Uterus (tissue), 4 donors: ENCODE results near the gene SUFU. TPM values are rescaled to one million over a fixed set of nuclear protein-coding genes. Genes with fewer than 3 reads are reported as not detected.

Source experiments
- DNase-seq, 2 donors: peaks; one replicate each; pipeline ENCODE4 v3.0.0-alpha.2; 2019 to 2020
- H3K27ac ChIP-seq, 2 donors: fragments of 200-600 bp; sonication (generic); 1 replicate in 1 of 2; 2 replicates in 1 of 2; pipeline ENCODE4 v1.5.1; 2016 to 2018
- H3K27me3 ChIP-seq, 2 donors: fragments of 200-600 bp; sonication (generic); one replicate each; pipeline ENCODE4 v1.5.1; 2018 to 2019; ENCODE audit warnings: control low read depth in 1 of 2
- H3K36me3 ChIP-seq, 2 donors: fragments of 200-600 bp; sonication (generic); one replicate each; pipeline ENCODE4 v1.5.1; 2019; ENCODE audit warnings: control low read depth in 1 of 2
- H3K4me1 ChIP-seq, 2 donors: fragments of 200-600 bp; sonication (generic); one replicate each; pipeline ENCODE4 v1.5.1; 2018 to 2019; ENCODE audit warnings: control low read depth in 1 of 2
- H3K4me3 ChIP-seq, 2 donors: fragments of 200-600 bp; sonication (generic); 1 replicate in 1 of 2; 2 replicates in 1 of 2; pipeline ENCODE4 v1.5.1; 2018 to 2019; ENCODE audit warnings: mild to moderate bottlenecking in 1 of 2
- H3K9me3 ChIP-seq, 2 donors: fragments of 200-600 bp; sonication (generic); one replicate each; pipeline ENCODE4 v1.5.1; 2019; ENCODE audit warnings: control low read depth in 1 of 2
- POLR2A ChIP-seq, 2 donors: fragments of 450-650 bp; IDR thresholded peaks; one replicate each; pipeline ENCODE4 v1.6.1; 2016; ENCODE audit warnings: antibody characterized with exemption in 2 of 2, mild to moderate bottlenecking in 1 of 2, moderate library complexity in 1 of 2
- intact Hi-C: fragments of 100-400 bp; cut with DNase I; formaldehyde crosslinking; loops from one replicate; pipeline ENCODE4 v1.15.1; 2023; ENCODE audit warnings: low total_unique reads
- total RNA-seq, 4 donors: library from RNA; depleted of rRNA in 3 of 4; stranded (reverse); fragments of >200 nt in 3 of 4; gene quantifications; one replicate each; pipeline versions ENCODE4 v1.1.0 to v1.2.4, GENCODE V29; 2014 to 2023
- TF ChIP-seq, protein P1 (sequence below), 4 experiments: fragments of 200-600 bp in 2 of 4; fragments of 450-650 bp in 2 of 4; sonication (generic) in 2 of 4; IDR thresholded peaks; one replicate each; pipeline ENCODE4 v1.5.1; 2016 to 2019; ENCODE audit warnings: antibody characterized with exemption in 4 of 4, mild to moderate bottlenecking in 2 of 4, moderate library complexity in 1 of 4
- donor health status: DM: yes; HTN: yes; CAD: no.

SUFU gene
- total RNA-seq, 4 donors from 2014 or later, result 2.8 to 20.7 (median 12.3) TPM

- H3K4me3 ChIP-seq, result peak overlapping the region; percentile 51 to 52
- peak overlapping the region in 1 of 2 donors; percentile 9 for H3K27ac ChIP-seq
Observed at GRCh38 chr10:102460836-102461186, 43.0 kb upstream of the SUFU start.

DNA sequence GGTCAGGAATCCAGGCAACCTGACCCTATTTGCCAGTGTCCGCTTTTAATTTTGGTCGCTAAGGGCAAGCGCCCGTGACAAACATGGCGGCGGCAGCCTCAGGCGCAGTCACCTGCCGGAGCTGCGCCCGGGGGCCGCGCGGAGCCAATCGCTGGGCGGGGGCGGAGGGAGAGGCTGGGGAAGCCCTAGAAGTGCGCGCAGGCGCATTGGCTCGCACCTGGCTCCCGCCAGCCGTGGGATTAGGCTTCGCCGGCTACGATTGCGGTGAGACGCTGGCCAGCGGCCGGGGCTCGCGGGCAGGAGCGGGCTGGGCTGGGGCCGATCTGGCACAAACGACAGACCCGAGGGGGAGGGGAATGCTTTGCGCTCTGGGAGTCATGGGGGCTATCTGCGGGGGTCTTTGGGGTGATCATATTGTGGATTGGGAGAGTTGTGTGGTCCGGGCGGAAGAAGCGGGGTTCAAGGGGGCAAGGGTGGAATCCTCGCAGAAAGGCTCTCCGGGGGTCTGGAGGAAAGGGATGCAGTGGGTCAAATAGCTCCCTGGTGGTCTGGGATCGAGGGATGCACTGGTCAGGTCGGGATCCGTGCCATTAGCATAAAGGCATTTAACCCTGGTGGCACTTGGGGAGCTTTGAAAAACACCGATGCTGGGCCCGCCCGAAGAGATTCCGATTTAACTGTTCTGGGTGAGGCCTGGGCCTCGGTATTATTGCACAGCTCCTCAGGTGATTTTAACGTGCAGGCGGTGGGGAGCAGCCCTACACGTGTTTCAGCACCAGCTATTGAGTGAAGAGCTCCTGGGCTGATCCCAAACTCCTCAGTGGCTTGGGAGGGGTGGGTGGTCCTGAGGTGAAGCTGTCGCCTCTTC lies 42.4 kb upstream of the SUFU start:
- DNase-seq, result peak; percentile 85 to 91
- TF ChIP-seq, protein P1, sequence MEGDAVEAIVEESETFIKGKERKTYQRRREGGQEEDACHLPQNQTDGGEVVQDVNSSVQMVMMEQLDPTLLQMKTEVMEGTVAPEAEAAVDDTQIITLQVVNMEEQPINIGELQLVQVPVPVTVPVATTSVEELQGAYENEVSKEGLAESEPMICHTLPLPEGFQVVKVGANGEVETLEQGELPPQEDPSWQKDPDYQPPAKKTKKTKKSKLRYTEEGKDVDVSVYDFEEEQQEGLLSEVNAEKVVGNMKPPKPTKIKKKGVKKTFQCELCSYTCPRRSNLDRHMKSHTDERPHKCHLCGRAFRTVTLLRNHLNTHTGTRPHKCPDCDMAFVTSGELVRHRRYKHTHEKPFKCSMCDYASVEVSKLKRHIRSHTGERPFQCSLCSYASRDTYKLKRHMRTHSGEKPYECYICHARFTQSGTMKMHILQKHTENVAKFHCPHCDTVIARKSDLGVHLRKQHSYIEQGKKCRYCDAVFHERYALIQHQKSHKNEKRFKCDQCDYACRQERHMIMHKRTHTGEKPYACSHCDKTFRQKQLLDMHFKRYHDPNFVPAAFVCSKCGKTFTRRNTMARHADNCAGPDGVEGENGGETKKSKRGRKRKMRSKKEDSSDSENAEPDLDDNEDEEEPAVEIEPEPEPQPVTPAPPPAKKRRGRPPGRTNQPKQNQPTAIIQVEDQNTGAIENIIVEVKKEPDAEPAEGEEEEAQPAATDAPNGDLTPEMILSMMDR (IDR thresholded peaks at IDR 0.05), result peak in 1 of 4 experiments; percentile 16
- TF ChIP-seq POLR2A (IDR thresholded peaks at IDR 0.05), result peak in 1 of 2 donors; percentile 42
- peak overlapping the region; percentile 9 to 55 for H3K27ac ChIP-seq
- H3K27me3 ChIP-seq, result no peaks in the 10 kb centered on the region
- intact Hi-C loops, result no loop called here
- H3K4me1 ChIP-seq, result peaks cover 0 to 4% of the 10 kb centered on the region in 2 donors
- H3K36me3 ChIP-seq, result no peaks in the 10 kb centered on the region
- peak overlapping the region; percentile 51 to 52 for H3K4me3 ChIP-seq
- no peaks in the 10 kb centered on the region for H3K9me3 ChIP-seq

More at GRCh38 chr10:102460836-102461186, 43.0 kb upstream of the SUFU start:
- Histone ChIP-seq H3K36me3 (no peaks in the 10 kb centered on the region), H3K9me3 (no peaks in the 10 kb centered on the region), H3K27me3 (no peaks in the 10 kb centered on the region), H3K4me1 (peaks cover 0 to 4% of the 10 kb centered on the region in 2 donors)
- intact Hi-C loops, result no loop called here
- no peak for TF ChIP-seq POLR2A (IDR thresholded peaks at IDR 0.05)
- TF ChIP-seq, protein P1 (IDR thresholded peaks at IDR 0.05), result no peak
- no peak for DNase-seq

DNA sequence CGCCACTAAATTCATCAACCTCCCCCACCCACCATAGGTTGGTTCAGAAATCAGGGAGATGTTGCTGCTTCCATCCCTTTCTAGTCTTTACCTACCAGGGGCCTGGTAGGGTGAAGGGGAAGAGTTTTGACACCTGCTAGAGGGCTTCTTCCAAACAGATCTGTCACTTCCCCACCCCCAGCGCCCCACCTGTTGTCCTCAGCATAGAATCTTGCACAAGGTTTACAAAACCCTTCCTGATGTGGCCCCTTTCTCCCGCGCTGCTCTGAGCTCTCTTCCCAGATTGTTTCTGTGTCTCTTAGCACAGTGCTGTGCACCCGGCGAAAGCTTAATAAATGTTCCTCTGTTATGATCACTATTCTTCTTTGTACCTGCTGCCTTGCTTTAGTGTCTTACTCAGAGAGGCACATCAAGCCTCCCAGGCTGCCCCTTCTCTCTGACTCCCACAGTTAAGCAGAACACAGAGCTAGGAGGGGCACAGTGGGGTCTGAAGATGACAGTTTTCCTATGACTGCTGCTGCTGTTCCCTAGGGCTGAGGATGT lies 41.2 kb upstream of the SUFU start:
- Histone ChIP-seq H3K9me3 (no peaks in the 10 kb centered on the region), H3K27ac (no peak overlapping the region), H3K4me3 (no peak overlapping the region), H3K27me3 (no peaks in the 10 kb centered on the region), H3K36me3 (no peaks in the 10 kb centered on the region), H3K4me1 (peaks cover 0 to 4% of the 10 kb centered on the region in 2 donors)
- intact Hi-C loops, result no loop called here
- no peak for TF ChIP-seq POLR2A (IDR thresholded peaks at IDR 0.05)
- TF ChIP-seq, protein P1 (IDR thresholded peaks at IDR 0.05), result no peak
- no peak for DNase-seq

DNA sequence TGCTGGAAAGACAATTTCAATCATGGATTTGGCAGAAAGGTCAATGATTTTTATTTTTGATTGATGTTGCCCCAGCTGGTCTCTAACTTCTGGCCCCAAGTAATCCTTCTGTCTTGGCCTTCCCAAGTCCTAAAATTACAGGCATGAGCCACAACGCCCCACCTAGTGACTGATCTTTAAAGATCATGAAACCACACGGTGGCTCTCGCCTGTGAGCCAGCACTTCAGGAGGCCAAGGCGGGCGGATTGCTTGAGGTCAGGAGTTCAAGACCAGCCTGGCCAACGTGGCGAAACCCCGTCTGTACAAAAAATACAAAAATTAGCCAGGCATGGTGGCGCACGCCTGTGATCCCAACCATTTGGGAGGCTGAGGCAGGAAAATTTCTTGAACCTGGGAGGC lies 39.8 kb upstream of the SUFU start:
- Histone ChIP-seq H3K27ac (no peak overlapping the region), H3K4me1 (peaks cover 0 to 4% of the 10 kb centered on the region in 2 donors), H3K36me3 (no peaks in the 10 kb centered on the region), H3K27me3 (no peaks in the 10 kb centered on the region), H3K4me3 (no peak overlapping the region), H3K9me3 (no peaks in the 10 kb centered on the region)
- intact Hi-C loops, result no loop called here
- TF ChIP-seq, protein P1 (IDR thresholded peaks at IDR 0.05), result no peak
- TF ChIP-seq POLR2A (IDR thresholded peaks at IDR 0.05), result no peak
- no peak for DNase-seq

GRCh38 chr10:102465466-102465865 lies 38.3 kb upstream of the SUFU start:
- Histone ChIP-seq H3K4me3 (no peak overlapping the region), H3K4me1 (peaks cover 0 to 4% of the 10 kb centered on the region in 2 donors), H3K27me3 (no peaks in the 10 kb centered on the region), H3K27ac (no peak overlapping the region), H3K9me3 (no peaks in the 10 kb centered on the region), H3K36me3 (no peaks in the 10 kb centered on the region)
- no peak for DNase-seq
- intact Hi-C loops, result no loop called here
- no peak for TF ChIP-seq POLR2A (IDR thresholded peaks at IDR 0.05)
